Right lobe of liver (tissue), 4 donors: ENCODE measurements around the gene LCE1E.

Source experiments
- POLR2A ChIP-seq: fragments of 450-650 bp; IDR thresholded peaks from one replicate; pipeline ENCODE4 v1.6.1; 2017; ENCODE audit warnings: antibody characterized with exemption, mild to moderate bottlenecking
- TF ChIP-seq, protein P1 (sequence below), 4 donors: fragments of 200-600 bp in 3 of 4; fragments of 450-650 bp in 1 of 4; IDR thresholded peaks; one replicate each; pipeline versions ENCODE4 v1.5.1 to v1.8.0; 2016 to 2022; ENCODE audit warnings: antibody characterized with exemption in 4 of 4, mild to moderate bottlenecking in 2 of 4
- donor health status: DM: no; HTN: no; CAD: no.
- donor health status: DM: no; HTN: no; CAD: no.
- donor health status: DM: no; HTN: yes; CAD: no.

DNA sequence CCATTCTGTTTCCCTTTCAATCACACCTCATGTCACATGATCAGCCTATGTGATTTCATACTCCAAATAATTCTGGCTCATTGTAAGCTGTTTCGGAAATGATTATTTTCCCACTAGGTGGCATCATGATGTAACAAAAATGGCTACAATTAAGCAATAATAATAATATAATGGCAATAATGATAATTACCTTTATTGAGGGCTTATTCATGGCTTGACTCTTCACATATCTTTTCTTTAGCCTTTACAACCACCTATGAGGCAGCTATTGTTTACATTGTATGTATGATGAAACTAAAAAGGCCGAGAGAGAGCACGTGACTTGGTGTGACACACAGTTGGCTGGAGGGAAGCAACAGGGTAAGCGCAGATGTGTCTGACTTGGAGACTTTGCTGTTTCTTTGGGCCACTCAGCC lies 40.8 kb upstream of the LCE1E start:
- TF ChIP-seq, protein P1, sequence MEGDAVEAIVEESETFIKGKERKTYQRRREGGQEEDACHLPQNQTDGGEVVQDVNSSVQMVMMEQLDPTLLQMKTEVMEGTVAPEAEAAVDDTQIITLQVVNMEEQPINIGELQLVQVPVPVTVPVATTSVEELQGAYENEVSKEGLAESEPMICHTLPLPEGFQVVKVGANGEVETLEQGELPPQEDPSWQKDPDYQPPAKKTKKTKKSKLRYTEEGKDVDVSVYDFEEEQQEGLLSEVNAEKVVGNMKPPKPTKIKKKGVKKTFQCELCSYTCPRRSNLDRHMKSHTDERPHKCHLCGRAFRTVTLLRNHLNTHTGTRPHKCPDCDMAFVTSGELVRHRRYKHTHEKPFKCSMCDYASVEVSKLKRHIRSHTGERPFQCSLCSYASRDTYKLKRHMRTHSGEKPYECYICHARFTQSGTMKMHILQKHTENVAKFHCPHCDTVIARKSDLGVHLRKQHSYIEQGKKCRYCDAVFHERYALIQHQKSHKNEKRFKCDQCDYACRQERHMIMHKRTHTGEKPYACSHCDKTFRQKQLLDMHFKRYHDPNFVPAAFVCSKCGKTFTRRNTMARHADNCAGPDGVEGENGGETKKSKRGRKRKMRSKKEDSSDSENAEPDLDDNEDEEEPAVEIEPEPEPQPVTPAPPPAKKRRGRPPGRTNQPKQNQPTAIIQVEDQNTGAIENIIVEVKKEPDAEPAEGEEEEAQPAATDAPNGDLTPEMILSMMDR (IDR thresholded peaks at IDR 0.05) = peak in 1 of 4 donors; percentile 10
- TF ChIP-seq POLR2A = no peak
